Stimulated activated CD4-positive, alpha-beta T cell treated with anti-CD3 and anti-CD28 coated beads, Interleukin-2, amount 100 ng/mL, for 48 hours (primary cell): Measurements from ENCODE around the gene CUBN.

Experiments used
- DNase-seq, 2 donors: peaks; one replicate each; pipeline ENCODE4 v3.0.0-alpha.2; 2020

Gene CUBN

DNA sequence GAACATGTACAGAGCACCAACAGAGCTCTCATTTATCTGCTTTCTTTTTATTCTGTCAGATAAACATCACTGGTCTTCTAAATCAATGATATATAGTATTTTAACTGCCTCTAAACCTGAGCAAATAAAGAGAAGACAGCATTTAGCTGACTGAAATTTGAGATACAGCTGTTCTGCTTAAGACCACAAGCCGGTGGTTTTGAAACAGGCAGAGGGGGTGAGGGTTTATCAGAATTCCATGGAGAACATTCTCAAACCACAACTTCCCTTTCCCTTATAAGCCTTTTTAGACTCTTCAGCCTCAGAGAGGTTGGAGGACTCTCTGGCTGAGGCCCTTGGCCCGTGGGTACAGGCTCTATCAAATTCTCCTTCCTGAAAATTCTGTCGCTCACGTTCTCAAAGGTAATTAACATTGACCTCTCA is 225.0 kb downstream of the CUBN start:
- no peak for DNase-seq

GRCh38 chr10:16904049-16904448 is 225.6 kb downstream of the CUBN start:
- DNase-seq, result no peak

DNA sequence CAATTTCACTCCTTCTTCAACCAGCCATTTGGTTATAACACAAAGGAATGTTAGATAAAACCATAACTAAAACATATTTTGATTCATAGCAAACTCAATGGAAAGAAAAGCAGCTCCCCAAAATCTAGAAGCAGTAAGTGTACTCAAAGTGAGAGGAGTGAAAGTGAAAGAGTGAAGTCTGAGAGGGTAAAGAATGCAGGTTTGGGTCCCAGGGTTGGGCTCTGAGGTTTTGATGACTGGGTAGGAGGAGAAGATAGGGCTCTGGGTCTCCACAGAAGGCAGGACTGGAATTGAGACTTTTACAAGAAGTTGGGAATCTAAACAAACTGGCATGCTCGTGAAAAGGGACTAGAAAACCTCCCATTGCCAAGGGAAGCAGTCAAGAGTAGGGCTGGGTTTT is 227.0 kb downstream of the CUBN start:
- DNase-seq, result no peak

DNA sequence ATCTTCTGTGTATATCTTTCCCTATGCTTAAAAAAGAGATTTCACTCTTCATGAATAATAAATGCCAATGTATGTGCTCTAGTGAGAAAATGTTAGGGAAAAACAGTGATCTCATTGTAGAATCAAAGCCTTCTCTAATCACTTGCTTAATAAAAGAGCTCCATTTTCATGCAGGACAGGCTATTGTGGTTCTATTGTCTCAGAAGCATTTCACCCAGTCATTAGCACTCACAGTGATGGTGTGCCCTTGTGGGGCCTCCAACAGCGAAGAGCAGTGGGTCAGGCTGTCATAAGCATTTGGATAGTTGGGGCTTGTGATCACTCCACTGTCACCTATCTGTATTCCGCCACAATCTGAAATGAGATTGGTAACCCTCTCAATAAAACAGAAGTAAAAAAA is 228.5 kb downstream of the CUBN start:
- no peak for DNase-seq

DNA sequence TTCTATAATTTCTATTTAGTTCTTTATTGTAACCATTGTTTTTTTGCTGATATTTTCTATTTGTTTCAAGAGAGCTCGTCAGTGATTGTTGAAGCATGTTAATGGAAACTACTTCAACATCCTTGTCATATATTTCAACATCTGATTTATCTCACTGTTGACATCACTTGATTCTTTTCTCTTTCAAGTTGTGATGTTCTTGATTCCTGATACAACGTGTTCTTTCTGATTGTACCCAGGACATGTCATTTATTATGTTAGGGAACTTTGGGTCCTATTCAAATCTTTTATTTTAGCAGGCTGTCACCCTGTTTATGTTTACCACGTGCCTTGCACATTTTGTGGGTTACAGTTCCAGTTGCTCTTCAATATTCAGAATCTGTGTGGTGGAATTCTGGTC is 232.6 kb downstream of the CUBN start:
- no peak for DNase-seq

DNA sequence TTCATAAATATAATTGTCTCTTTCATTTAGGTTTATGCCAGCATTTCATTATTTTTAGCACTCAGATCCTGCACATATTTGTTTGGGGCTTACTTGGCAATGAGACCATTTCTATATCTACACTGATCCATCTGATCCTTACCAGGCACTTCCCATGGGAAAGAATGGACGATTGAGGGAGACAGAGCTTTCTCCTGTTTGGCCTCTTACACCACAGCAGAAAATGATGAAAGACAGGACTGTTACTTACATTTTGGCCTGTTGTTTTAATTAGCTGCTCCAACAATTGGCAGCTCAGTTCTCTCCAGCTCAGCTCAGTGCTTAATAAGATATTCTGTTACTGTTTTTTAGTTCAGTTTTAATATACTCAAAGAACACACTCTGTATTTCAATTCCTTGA is 234.8 kb downstream of the CUBN start:
- DNase-seq, result no peak

GRCh38 chr10:16893664-16894063 is 235.9 kb downstream of the CUBN start:
- no peak for DNase-seq

DNA sequence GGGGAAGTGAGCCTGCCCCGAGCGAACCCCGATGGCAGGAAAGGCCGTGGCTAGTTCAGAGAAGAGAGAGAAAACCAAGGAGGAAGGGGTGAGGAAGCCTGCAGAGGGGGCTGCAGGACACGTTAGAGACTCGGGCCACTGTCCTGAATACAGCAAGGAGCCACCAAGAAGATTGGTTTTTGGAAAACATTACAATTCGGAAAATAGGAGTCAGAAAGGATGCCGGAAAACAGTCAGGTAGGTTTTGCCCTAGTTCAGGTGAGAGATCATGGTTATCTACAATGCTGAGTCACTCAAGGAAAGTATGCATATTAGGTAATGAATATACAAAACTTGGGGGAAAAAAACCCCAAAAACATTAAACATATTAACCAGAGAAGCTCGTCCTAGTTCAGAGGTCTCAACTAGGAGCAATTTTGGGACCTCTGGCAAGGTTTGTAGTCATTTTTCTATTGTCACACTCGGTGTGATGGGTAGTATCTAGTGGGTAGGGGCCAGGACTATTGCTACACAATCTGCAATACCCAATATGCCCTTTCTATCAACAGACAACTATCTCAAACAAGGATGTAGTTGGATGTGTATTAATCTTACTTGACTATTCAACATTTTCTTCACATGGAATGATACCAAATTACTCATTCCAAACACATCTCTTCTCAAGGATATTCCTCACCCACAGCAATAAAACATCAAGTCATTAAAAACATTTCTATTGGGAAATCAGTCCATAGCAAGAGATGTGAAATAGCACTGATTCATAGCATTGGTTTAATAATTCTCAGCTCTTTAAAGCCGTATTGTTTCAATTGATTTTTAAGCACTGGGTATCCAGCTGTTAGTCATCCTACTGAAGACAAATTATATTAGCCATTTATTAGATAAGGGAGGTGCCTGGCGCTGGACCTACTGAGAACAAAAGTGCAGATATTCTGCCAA is 238.0 kb downstream of the CUBN start:
- peak; percentile 21 to 26 for DNase-seq

DNA sequence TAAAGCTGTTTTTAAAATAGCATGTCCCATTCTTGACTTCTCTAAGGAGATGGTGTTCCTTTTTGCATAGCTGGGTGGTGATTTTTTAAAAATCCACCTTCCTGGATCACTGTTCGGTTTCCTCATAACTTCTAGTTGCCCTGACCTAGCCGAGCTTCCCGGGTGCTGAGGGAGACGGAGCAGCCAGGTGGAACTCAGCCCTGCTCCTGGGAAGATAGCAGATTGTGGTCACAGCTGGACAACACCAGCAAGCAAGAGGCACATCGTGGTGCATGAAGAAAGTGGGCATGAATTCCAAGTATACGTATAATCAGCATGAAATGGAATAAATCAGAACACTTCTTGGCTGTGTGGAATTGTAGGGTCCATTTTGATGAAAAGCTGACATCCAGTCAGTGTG is 238.9 kb downstream of the CUBN start:
- DNase-seq, result no peak

DNA sequence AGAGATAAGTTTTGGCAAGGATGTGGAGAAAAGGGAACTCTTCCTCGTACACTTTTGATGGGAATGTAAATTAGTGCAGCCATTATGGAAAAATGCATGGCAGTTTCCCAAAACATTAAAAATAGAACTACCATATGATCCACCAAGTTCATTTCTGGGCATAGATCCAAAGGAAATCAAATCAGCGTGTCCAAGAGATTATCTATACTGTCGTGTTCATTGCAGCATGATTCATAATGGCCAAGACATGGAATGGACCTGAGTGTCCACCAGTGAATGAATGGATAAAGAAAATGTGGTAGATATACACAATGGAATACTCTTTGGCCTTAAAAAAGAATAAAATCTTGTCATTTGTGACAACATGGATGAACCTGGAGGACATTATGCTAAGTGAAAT is 242.0 kb downstream of the CUBN start:
- DNase-seq, result no peak

DNA sequence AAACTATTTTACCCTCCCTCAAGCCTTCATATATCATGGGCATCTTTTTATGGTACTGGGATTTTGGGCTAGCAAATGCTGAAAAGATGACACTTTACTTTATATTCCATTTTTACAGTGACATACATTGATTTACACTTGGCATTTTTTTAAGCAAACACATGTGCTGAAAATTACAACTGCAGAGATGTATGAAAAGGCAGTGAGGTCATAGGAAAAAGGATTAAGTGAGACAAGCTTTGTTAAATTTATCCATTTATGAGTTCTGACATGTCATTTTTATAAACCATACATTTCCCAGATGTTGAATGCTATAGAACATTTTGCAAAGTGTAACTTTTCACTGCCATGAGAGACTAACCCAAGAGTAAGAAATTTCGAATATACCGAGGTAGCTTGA is 243.6 kb downstream of the CUBN start:
- DNase-seq, result no peak

DNA sequence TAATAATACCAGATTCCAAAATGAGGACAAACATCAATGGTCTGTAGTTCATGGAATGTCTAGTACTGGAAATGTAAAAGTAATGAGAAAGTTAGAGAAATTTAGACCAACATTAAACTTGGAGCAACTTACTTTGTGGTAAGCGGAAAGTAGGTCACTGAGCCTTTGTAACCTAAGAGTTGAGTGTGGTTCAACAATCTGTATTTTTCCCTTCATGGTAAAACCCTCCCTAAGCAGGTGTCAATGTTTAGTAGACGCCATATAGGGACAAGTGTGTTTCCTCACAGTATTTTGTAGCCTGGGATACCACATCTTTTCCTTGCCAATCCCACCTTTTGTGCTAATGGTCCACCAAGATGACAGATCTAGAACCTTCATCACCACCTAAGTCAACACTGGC is 245.1 kb downstream of the CUBN start:
- DNase-seq, result no peak

GRCh38 chr10:16883084-16883483 is 246.5 kb downstream of the CUBN start:
- DNase-seq, result no peak

DNA sequence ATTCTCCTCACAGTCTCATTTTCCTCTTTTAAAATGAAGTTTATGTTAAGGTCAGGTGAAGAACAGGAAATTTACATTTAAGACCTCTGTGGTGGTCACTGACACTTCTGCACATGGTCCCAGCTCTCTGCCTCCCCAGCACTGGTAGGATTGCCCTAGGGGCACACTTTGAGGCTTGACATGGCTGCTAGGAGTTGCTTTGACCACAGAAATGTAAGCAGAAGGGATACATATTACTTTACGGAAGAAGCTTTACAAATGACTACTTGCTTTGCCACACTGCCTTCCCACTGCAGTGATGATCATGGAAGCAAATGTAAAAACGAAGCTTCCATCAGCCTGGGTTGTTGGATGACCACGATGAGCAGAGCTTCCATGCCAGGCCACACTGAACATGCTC is 259.3 kb downstream of the CUBN start:
- no peak for DNase-seq

GRCh38 chr10:16867990-16868389 is 261.6 kb downstream of the CUBN start:
- DNase-seq, result no peak

- no peak for DNase-seq
Observed at GRCh38 chr10:16867556-16867955, 262.1 kb downstream of the CUBN start.

DNA sequence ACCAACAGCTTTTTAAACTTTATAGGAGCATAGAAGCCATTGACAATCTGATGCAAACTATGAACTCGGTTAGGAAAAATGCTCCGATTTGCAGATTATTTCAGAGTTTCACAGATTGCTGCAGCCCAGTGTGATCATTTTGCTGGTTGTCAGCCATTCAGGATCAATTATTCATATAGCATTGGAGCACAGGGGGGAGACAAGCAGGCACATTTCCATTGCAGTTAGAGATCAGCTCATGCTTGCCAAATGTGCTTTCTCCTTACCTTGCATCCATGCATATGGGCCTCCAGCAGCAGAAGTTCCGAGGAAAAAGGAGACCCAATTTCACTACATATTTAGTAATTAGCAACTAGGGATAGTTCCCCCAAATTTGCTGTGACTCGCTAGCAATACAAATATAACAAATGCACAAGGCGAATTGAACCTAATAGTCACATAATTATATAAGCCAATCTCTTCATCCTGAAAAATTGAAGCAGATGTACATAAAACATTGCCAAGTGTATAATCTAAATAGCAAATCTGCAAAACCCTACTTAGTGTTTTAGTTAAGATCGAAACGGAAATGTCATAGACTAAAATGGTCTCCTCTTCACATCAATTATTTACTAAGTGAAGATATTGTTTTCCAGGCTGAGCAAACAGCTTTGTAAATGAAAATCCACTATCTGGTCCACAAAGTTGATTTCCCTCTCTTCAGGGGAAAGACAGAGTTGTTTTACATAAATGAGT is 262.9 kb downstream of the CUBN start:
- no peak for DNase-seq

GRCh38 chr10:16865766-16866165 is 263.8 kb downstream of the CUBN start:
- no peak for DNase-seq

- no peak for DNase-seq
Observed at GRCh38 chr10:16863766-16864165, 265.8 kb downstream of the CUBN start.

- DNase-seq, result no peak
Observed at GRCh38 chr10:16857419-16857818, 272.2 kb downstream of the CUBN start.

DNA sequence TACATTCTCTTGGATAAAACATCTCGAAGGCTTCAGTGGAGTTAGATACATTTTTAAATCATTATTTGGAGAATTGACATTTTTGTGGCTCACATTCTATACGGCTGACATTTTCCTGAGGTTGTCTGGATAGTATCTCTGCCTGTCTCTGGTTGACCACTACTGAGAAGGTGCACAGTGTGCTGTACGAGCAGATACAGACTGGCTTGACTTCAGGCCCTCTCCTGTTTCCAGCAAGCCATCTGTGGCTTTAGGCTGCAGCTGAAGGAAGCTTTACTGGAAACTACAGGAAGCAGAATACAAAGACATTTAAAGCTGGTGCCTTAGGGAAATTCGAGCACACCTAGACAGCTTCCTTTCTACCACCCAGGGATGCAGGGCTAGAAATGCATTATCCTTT is 273.0 kb downstream of the CUBN start:
- DNase-seq, result no peak

GRCh38 chr10:16856092-16856491 is 273.5 kb downstream of the CUBN start:
- no peak for DNase-seq

DNA sequence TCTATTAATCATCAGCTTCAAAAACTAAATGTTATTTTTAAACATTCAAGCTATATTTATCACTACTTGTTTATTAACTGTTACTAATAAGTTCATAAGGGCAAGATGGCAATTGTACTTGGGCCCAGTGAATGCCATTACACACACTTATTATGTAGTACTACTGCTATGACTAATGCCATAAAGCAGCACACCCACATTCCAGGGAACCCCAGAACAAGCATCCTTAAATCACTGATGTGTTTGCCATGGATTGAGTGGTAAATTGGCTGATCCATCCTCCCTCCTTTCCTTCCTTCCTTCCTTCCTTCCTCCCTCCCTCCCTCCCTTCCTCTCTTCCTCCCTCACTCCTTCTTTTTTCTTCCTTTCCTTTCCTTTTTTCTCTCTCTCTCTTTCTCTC is 275.0 kb downstream of the CUBN start:
- no peak for DNase-seq

DNA sequence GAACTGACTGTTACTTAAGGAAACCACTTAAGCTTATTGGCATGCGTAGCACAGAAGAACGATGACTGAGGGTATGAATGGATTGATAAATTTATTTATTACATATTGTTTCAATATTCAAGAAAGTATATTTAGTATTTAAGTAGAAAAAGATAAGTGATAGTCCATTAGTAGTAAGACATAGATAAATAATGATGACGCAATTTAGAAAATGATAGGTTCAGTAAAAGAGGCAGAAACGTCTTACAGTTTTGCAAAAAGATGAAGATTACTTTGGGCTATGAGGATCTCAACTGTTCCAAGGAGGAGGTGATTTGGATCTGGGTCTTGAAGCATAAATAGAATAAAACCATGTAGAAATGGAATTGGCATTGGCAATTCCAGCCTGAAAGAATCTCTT is 275.8 kb downstream of the CUBN start:
- DNase-seq, result no peak
